Activated CD4-positive, alpha-beta T cell treated with anti-CD3 and anti-CD28 coated beads, Interleukin-2, amount 10 ng/mL, durations not matched to agents 7 days and 5 days (primary cell): ENCODE results near the gene KANTR. TPM values are rescaled to one million over a fixed set of nuclear protein-coding genes. Genes with fewer than 3 reads are reported as not detected.
"Not testable (repeated sequence)": the region's sequence is repeated elsewhere in the genome, so short reads cannot be mapped to it uniquely, and the experiment has no call there.

Source experiments
- CTCF ChIA-PET: fragments of 350-600 bp; sonication (Branson Sonifier 250); formaldehyde crosslinking; loops from one replicate; lab custom pipeline; 2021; ENCODE audit warnings: antibody characterized with exemption; lab: Charles Lee
- POLR2A ChIA-PET: fragments of 350-600 bp; sonication (Branson Sonifier 250); formaldehyde crosslinking; loops from one replicate; lab custom pipeline; 2021; ENCODE audit warnings: antibody characterized with exemption; lab: Charles Lee
- DNase-seq: peaks from one replicate; pipeline ENCODE4 v3.0.0-alpha.2; 2020
- H3K27ac Mint-ChIP-seq: one replicate; pipeline ENCODE4 v1.8.0; 2021; ENCODE audit warnings: mild to moderate bottlenecking, moderate library complexity, mixed read lengths
- H3K27me3 Mint-ChIP-seq: one replicate; pipeline ENCODE4 v1.8.0; 2021; ENCODE audit warnings: mixed read lengths
- H3K36me3 Mint-ChIP-seq: one replicate; pipeline ENCODE4 v1.8.0; 2021; ENCODE audit warnings: low read depth, mixed read lengths
- H3K4me1 Mint-ChIP-seq: one replicate; pipeline ENCODE4 v1.8.0; 2021; ENCODE audit warnings: mixed read lengths
- H3K4me3 Mint-ChIP-seq: one replicate; pipeline ENCODE4 v1.8.0; 2021; ENCODE audit warnings: mild to moderate bottlenecking, moderate library complexity, mixed read lengths
- H3K9me3 Mint-ChIP-seq: one replicate; pipeline ENCODE4 v1.8.0; 2021; ENCODE audit warnings: mixed read lengths
- total RNA-seq, 2 experiments: library from RNA; stranded (reverse); gene quantifications; one replicate each; pipeline ENCODE4 v1.2.3, GENCODE V29; 2021

KANTR gene
- total RNA-seq, 2 experiments from 2014 or later, result 9.7 to 10.5 TPM

DNA sequence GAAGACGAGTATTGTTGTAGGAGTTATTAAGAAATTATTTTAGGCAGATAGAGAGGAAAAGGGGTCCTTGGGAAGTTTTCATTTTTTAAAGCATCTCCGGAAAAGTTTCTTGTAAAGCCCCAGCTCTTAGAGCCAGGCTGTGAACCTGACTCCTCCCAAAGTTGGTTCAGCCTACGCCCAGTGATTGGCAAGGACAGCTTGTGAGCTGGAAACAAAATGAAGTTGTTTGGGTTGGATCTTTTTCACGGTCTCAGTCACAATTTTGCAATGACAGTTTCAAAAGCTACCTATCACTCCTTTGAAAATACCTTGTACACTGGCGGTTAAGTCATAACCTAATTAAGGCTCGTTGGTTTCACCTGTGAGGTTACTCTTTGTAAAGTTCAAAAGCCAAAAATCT lies 70.6 kb downstream of the KANTR start:
- H3K27me3 Mint-ChIP-seq, POLR2A ChIA-PET, H3K4me3 Mint-ChIP-seq, CTCF ChIA-PET, H3K36me3 Mint-ChIP-seq, H3K9me3 Mint-ChIP-seq, H3K4me1 Mint-ChIP-seq, H3K27ac Mint-ChIP-seq, DNase-seq: not testable (repeated sequence)

DNA sequence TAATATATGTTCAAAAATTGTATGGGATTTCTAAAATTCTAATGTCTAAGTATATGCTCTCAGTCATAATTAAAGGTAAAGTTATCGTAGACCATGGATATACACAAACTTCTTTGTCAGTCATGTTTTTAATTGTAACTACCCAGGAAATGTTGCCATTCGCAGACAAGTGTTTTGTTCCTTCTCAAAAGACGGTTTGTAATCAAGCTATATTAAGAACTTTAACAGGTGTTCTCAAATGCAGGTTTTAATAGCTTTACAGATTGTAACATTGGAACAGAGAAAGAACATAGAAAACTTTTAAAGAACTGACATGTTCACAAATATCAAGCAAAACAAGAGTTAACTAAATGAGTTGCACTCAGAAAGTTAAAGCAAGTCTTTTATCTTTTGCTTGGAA lies 72.2 kb downstream of the KANTR start:
- no peak overlapping the region for H3K4me3 Mint-ChIP-seq
- POLR2A ChIA-PET, result no interaction called here
- no peak overlapping the region for H3K27ac Mint-ChIP-seq
- CTCF ChIA-PET, result no interaction called here
- peaks cover 3% of the 10 kb centered on the region for H3K4me1 Mint-ChIP-seq
- H3K9me3 Mint-ChIP-seq, result no peaks in the 10 kb centered on the region
- no peaks in the 10 kb centered on the region for H3K27me3 Mint-ChIP-seq
- DNase-seq, result no peak
- no peaks in the 10 kb centered on the region for H3K36me3 Mint-ChIP-seq

DNA sequence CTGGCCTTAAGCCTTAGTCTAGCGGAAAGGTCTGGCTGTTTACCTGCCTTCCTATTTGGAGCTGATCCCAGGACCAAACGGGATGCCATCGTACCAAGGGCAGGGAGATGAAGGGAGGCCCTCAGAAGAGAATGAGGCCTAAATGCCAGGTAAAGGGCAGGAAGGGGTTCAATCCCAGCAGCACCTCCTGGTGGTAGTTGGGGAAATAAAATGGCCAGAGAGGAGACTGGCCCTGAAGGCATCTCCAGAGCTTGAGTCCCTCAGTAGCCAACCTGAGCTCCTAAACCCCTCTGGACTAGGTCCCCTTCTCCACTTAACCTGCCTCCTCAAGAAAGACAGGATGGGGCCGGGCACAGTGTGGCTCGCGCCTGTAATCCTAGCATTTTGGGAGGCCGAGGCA lies 77.4 kb downstream of the KANTR start:
- Mint-ChIP-seq H3K9me3 (peaks cover 4% of the 10 kb centered on the region), H3K4me3 (no peak overlapping the region), H3K27me3 (no peaks in the 10 kb centered on the region), H3K4me1 (no peaks in the 10 kb centered on the region), H3K27ac (no peak overlapping the region), H3K36me3 (peaks cover 6% of the 10 kb centered on the region)
- POLR2A ChIA-PET, result no interaction called here
- CTCF ChIA-PET, result no interaction called here
- no peak for DNase-seq

Other genes starting within 250 kb of the KANTR start
- gene XAGE3, start 226.1 kb upstream of the KANTR start, total RNA-seq, result not detected
- gene FAM156B, start 196.8 kb upstream of the KANTR start, total RNA-seq, result 10 to 100 TPM; 12.9 to 15.7 TPM
- 10 to 100 TPM; 23.5 to 25.7 TPM for gene FAM156A, start 135.6 kb upstream of the KANTR start, total RNA-seq
- not detected for gene GPR173, start 45.4 kb upstream of the KANTR start, total RNA-seq
- 10 to 100 TPM; 15.3 to 18.9 TPM for gene TSPYL2, start 11.8 kb upstream of the KANTR start, total RNA-seq
- 10 to 100 TPM; 77.2 to 81.2 TPM for gene KDM5C, start 131.1 kb downstream of the KANTR start, total RNA-seq
- under 1 TPM; 0.10 to 0.12 TPM for gene IQSEC2, start 187.4 kb downstream of the KANTR start, total RNA-seq